ENCODE results near the gene DAW1. TPM values are rescaled to one million over a fixed set of nuclear protein-coding genes. Genes with fewer than 3 reads are reported as not detected.
"Not testable (repeated sequence)": the region's sequence is repeated elsewhere in the genome, so short reads cannot be mapped to it uniquely, and the experiment has no call there.

Gene DAW1
- total RNA-seq, 1 experiment from 2014 or later: not detected

DNA sequence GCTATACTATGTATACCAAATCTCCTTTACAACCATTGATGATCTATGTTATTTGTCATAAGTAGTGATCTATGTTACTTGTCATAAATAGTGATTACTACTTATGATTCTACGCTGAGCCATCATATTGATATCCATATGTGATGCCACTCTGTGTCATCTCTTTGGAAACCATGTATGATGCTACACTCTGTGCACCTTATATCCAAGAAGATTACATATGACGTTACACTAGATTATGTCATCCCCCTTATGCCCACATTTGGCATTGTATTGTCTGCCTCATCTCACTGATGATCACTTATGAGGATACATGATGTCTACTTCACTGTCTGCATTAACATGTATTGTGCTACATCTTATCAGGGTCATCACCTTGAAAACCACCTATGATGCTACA lies 42.9 kb downstream of the DAW1 start:
- no peak for DNase-seq (ENCODE audit: low spot score)

DNA sequence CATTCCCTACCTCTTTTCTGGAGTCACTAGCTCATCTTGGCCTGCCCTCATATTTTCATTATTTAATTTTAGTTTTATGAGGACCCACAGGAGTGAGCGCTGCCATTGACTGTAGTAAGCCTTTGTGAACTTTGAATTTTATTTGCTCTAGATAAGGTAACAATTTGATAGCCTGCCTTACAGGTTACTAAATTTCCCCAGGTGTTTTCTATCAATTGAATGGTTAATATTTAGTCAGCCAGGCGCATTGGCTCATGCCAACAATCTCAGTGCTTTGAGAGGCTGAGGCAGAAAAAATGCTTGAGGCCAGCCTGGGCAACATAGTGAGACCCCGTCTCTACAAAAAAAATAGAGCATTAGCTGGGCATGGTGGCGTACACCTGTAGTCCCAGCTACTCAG lies 50.2 kb downstream of the DAW1 start:
- DNase-seq (ENCODE audit: low spot score): no peak

DNA sequence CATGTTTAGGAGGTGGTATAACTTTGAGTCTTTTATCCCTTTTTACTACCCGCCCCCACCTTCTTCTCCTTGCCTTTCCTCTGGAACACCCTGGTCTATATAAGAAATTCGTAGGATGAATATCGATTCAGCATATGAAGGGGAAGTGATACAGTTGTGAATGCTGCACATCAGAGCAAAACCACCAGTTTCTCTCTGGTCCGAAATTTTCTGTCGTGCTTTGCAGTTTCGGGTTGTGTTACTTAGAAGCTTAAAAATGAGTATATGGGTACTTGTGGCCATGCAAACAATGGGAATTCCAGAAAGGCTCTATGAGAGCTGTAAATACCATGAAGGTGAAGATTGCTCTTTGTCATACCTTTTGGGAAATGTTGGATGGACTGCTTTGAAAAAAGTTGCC lies 60.6 kb downstream of the DAW1 start:
- DNase-seq (ENCODE audit: low spot score): no peak

DNA sequence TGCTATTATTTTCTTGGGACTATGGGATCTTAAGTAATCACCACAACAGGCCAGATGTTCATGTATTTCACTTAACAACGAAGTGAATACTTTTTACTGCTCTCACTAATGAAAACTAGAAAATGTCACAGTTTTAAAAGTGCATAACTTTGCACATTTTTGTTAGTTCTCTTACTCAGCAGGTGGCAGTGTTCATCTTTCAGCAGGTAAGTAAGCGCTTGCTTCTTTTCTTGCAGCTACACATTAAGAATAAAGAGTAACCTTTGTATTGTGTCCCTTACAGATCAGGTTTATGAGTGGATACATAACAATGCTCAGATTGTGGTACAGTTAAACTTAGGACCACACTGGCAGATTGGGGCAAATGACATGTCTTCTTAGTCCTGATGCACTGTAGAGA lies 61.0 kb downstream of the DAW1 start:
- peak; percentile 20 for DNase-seq (ENCODE audit: low spot score)

DNA sequence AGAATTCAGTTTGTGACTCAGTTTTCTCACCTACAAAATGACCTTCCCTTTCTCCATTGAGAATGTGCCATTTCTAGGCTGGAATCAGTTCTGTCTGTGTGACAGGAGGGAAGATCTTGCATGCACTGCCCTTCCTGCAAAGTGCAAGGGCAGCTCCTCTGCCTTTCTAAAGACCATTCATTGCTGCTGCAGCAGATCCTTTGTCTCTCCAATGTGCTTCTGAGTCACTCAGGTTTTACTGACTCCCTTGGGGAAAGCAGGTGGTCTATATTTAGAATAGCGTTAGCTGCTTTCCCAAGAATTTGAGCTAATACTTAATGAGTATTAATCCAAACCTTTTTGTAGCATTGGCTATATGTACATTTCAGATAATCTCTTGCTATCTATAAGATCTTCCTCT lies 62.5 kb downstream of the DAW1 start:
- no peak for DNase-seq (ENCODE audit: low spot score)

DNA sequence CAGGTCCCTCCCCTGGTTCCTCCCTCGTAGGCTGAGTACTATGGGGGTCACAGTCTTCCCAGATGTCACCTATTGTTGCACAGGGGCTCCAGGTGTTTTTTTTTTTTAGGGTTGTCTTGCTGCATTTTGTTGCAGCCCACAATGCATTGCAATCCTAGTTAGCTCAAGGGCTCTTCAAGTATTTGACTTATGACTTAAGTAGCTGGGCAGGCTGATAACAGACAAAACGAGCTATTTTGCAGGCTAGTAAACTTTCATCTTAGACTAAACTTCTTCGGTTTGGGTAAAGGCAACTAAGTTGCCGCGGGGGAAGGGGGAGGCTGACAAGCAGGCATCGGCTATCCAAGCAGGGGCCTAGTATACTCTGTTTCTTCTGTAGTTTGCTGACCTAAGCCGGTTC lies 64.8 kb downstream of the DAW1 start:
- not testable (repeated sequence) for DNase-seq (ENCODE audit: low spot score)

DNA sequence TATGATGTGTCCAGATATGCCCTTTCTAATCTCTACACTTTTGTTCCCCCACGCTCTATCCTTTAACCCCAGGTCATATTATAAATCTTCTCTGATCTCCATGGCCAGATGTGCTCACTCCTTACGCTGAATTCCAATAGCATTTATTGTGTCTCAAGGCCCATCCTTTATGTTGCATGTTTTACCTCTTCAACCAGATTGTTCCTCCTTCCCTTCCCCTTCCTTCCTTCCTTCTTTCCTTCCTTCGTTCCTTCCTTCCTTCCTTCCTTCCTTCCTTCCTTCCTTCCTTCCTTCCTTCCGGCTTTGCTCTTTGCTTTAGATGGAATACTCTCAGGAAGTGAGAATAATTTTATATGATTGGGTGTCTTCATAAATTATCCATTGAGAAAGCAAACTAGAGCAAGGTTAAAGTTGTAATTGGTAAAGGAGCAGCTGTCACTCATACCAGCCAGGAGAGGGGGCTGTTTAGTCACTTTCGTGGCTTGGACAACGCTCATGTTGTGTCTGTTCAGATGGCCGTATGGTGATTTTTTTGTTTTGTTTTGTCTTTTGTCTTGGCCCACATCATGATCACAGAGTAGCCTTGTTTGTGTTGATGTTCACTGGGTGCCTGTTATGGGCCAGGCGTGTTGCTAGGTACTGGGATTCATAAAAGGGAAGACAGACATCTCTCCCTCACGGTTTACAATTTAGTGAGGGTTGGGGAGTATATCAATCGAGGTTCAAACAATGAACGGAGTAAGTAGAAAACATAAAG lies 68.0 kb downstream of the DAW1 start:
- peak; percentile 55 for DNase-seq (ENCODE audit: low spot score)

DNA sequence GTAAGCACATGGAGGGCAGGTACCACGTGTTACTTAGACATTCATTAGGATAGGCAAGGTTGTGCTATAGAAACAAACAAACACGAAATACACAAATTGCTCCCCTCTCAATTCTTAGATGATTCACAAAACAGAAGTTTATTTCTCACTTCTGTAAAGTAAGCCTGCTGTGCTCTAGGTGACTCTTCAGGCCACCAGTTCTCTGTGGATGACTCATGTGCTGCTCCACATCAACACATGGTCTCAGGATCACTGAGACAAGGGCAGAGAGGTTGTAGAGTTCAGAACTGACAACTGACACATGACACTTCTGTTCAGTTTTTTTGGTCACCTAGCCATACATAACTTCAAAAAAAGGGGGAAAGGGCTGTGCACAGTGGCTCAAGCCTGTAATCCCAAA lies 70.6 kb downstream of the DAW1 start:
- DNase-seq (ENCODE audit: low spot score): no peak

DNA sequence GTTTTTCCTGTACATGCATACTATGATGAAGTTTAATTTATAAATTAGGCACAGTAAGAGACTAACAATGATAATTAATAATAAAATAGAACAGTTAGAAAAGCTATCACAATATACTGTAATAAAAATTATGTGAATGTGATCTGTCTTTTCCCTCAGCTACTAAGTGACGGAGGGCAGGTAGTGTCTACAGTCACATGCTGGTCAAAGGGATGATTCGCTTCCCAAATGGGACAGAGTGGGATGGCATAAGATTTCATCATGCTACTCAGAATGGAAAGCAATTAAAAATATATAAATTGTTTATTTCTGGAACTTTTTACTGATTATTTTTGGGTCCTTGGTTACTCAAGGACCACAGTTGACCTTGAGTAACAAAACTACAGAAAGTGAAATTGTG lies 71.5 kb downstream of the DAW1 start:
- no peak for DNase-seq (ENCODE audit: low spot score)

DNA sequence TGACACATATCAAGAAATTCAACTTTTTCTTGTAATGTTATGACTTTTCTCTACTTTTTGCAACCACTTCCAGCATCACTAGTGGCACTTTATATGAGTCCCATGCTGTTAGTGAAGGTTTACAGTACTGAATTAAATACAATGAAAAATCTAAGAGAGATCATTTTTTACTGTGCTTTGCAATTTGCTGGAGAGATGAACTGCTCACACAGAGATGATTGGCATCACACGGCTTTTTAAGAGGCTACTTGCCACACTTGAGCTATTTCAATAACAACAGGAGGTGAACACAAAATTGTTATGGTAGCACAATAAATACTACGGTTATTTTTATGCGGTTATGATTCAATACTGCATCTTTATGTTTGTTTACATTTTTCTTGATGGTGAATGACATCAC lies 88.9 kb downstream of the DAW1 start:
- DNase-seq (ENCODE audit: low spot score): no peak

DNA sequence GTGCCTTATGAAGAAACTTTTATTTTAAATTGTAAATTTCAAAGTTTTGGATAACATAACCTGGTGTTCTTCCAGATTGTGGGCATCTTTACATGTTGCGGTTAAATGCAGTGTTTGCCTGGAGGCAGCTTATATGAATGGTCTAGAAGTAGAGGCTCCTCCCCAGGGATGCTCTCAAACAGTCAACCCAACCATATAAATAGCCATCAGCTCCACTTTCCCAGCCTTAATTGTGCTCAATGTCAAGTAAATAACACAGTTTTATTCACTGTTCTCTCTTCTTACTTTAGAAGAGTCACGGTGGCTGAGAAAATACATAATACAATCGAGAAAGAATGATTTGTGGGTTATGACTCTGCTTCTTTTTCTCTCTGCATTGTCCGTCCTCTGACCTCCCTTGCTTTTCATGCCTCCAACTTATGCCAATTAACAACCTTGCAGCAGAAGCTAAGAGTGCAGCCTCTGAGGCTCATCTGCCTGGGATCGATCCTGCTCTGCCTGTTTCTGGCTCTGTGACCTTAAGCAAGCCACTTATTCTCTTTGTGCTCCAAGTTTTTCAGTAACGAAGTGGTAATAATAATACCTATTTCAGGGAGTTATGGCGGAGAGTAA lies 100.3 kb downstream of the DAW1 start:
- DNase-seq (ENCODE audit: low spot score): no peak

DNA sequence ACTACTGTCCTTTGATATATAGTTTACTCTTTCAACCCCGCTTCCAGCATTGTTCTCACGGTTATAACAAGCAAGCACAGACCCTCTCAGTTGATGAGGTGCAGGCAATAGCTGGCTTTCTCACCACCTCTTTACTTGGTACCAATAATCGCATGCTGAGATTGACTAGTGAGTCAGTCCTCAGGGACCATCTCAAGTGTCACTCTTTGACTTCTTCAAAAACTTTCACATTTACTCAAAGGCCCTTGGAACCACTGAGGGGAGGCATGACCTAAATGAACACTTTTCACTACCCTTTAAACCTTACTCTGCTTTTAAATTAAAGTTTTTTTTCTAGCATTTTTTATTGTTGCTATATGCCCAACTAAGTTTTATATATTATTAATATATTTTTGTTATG lies 101.8 kb downstream of the DAW1 start:
- no peak for DNase-seq (ENCODE audit: low spot score)

Small RNAs within 50 kb of the gene (small RNA-seq; reads per million reads assigned to genes)
- gene RF00402: not detected

Other genes starting within 250 kb of the DAW1 start
- not detected in 2 replicates for gene SCYGR5, start 204.8 kb upstream of the DAW1 start, total RNA-seq (2014; rRNA removed; shearing (Covaris generic))
- gene SLC19A3, start 153.6 kb upstream of the DAW1 start, total RNA-seq (2014; rRNA removed; shearing (Covaris generic)): 0.03 TPM in 1 of 2 replicates, not detected in the other
- not detected in 2 replicates for gene SCYGR6, start 146.9 kb upstream of the DAW1 start, total RNA-seq (2014; rRNA removed; shearing (Covaris generic))
- not detected in 2 replicates for gene SCYGR7, start 143.3 kb upstream of the DAW1 start, total RNA-seq (2014; rRNA removed; shearing (Covaris generic))
- not detected in 2 replicates for gene SCYGR8, start 125.7 kb upstream of the DAW1 start, total RNA-seq (2014; rRNA removed; shearing (Covaris generic))
- gene CCL20, start 57.8 kb upstream of the DAW1 start, total RNA-seq (2014; rRNA removed; shearing (Covaris generic)): 0.18 and 0.31 TPM in 2 replicates

All from HT-29 (cell line).